LNCaP clone FGC (cell line): ENCODE results near the gene RIMBP3C.
"Not testable (repeated sequence)": the region's sequence is repeated elsewhere in the genome, so short reads cannot be mapped to it uniquely, and the experiment has no call there.

ENCODE experiments used
- DNase-seq: peaks from one replicate; pipeline ENCODE4 v3.0.0-alpha.2; 2011; ENCODE audit warnings: low read depth
- H3K4me3 ChIP-seq: 2 replicates; pipeline ENCODE4 v1.5.1; 2011; ENCODE audit warnings: mild to moderate bottlenecking, low read depth, low read length, control low read depth
- TF ChIP-seq, protein P1 (sequence below): IDR thresholded peaks from 2 replicates; pipeline ENCODE4 v1.5.1; 2012; ENCODE audit warnings: mild to moderate bottlenecking; ENCODE audit not compliant: control insufficient read depth, insufficient read depth; ENCODE audit errors: extremely low read depth

RIMBP3C gene

GRCh38 chr22:21568347-21569075, 17.2 kb upstream of the RIMBP3C start:
- TF ChIP-seq, protein P1, sequence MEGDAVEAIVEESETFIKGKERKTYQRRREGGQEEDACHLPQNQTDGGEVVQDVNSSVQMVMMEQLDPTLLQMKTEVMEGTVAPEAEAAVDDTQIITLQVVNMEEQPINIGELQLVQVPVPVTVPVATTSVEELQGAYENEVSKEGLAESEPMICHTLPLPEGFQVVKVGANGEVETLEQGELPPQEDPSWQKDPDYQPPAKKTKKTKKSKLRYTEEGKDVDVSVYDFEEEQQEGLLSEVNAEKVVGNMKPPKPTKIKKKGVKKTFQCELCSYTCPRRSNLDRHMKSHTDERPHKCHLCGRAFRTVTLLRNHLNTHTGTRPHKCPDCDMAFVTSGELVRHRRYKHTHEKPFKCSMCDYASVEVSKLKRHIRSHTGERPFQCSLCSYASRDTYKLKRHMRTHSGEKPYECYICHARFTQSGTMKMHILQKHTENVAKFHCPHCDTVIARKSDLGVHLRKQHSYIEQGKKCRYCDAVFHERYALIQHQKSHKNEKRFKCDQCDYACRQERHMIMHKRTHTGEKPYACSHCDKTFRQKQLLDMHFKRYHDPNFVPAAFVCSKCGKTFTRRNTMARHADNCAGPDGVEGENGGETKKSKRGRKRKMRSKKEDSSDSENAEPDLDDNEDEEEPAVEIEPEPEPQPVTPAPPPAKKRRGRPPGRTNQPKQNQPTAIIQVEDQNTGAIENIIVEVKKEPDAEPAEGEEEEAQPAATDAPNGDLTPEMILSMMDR: no peak
- H3K4me3 ChIP-seq: peak overlapping the region; percentile 89
- no peak for DNase-seq

DNA sequence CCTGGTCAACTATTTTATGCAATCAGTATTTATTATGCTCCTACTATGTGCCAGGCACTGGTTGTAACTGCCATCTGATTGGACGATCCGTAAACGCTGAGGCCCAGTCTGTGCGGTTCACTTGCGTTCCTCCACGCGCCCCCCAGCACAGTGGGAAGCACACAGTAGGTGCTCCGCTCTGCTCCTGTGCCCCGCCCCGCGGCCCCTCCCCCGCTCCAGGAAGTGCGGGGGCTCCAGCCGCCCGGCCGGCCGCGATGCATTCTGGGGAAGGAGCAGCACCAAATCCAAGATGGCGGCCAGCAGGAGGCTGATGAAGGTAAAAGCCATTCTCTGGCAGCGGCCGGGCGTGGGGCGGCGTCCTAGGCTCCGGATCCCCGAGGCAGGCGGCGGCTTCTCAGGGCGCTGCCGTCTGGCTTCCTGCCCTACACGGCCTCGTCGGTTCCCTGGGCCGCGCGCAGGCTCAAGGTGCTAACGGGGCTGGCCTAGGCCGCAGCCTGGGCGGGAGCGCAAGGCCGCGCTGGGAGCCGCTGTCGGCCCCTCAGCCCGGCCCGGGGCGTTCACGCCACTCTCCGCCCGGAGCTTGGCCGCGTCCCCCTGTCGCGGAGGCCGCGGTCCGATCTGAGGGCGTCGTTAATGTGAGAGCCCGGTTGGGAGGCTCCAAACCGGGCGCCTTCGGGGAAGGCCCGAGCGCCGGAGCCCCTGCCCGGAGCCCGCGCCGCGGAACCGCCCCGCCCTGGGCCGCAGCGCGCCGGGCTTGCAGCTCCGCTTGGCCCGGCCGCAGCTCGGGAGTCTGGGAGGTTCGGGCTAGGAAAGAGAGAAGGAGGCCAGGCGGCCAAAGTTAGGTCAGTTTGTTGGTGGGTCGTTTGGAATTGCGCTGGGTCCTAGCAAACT, 16.4 kb upstream of the RIMBP3C start, which contains the start of gene UBE2L3:
UBE2L3 (plus strand) TSS at position 259 of the 891 bp plus-strand sequence; CDS start at position 290, 31 bp downstream.
- no peak for DNase-seq
- peak within 1 kb of the TSS; percentile 89 for H3K4me3 ChIP-seq
- TF ChIP-seq, protein P1: no peak

GRCh38 chr22:21564411-21564810, 13.2 kb upstream of the RIMBP3C start:
- TF ChIP-seq, protein P1: no peak
- no peak for DNase-seq

GRCh38 chr22:21563912-21564311, 12.7 kb upstream of the RIMBP3C start:
- no peak for DNase-seq
- TF ChIP-seq, protein P1: no peak
- no peak overlapping the region for H3K4me3 ChIP-seq

More at GRCh38 chr22:21564411-21564810, 13.2 kb upstream of the RIMBP3C start:
- no peak overlapping the region for H3K4me3 ChIP-seq

GRCh38 chr22:21560657-21561056, 9.4 kb upstream of the RIMBP3C start:
- not testable (repeated sequence) for DNase-seq, H3K4me3 ChIP-seq

DNA sequence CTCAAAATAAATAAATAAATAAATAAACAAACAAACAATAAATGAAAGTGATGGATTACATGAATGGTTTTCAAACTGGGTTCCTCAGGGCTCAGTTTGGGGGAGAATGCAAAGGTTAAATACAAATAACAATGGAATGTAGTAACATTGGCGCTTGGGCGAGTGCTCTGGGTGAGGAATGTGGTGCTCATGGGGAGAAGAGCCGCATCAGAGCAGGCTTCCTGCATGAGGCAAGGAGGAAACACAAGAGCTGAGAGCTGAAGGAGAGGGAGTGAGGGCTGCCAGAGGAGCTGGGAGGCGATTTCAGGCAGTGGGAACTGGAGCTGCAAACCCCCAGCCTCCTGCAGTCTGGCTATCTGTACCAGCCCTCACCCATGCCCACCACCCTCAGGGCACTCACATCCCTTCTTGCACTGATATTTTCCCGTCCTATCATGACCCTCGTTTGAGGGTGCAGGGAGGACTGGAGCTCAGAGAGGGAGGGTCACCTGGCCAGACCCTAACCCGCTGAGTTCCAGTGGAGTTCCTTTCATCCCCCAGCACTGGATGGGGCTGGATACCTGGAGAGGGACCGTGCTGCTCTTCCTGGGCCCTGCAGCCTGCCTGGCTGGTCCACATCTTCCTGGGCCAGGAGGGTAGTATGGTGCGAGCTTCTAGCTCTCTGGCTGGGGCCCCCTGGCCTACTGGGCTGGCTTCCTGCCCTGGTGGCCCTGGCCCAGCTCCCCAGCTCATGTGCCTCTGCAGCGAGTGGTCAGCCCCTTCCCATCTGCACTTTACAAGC, 8.3 kb upstream of the RIMBP3C start:
- not testable (repeated sequence) for H3K4me3 ChIP-seq, DNase-seq

DNA sequence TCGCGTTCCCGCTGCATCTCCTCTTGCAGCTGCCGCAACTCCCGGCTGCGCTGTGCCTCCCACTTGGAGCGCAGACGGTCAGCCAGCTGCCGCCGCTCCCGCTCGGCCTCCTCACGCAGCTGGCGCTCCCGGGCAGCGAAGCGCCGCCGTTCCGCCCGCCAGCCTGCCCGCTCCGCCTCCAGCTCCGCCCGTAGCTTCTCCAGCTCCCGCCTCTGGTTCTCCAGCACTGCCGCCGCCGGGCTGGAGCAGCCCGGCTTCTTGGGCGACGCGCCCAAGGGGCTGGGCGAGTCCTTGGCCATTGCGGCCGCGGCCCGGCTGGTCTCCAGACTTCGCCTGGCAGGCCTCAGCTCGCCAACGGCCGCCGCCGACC, 598 bp downstream of the RIMBP3C start:
- DNase-seq, H3K4me3 ChIP-seq: not testable (repeated sequence)

GRCh38 chr22:21550008-21550677, 1.1 kb downstream of the RIMBP3C start:
- not testable (repeated sequence) for DNase-seq, H3K4me3 ChIP-seq

DNA sequence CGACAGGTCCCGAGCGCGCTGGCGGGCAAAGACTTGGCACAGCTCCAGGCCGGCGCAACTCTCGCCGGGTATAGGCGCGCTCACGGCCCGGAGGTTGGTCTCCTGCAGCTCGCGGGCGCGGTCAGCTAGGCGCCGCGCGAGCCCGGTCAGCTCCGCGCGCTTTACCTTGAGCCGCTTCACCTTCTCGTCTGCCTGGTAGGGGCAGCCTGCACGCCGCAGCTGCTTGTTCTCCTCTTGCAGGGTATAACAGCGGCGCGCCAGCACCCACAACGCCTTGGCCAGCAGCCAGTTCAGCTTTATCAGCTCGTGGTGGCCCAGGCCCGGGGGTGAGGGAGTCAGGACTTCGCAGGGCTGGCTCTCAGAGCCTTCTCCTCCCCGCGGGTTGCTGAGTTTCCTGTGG, 1.7 kb downstream of the RIMBP3C start:
- DNase-seq, H3K4me3 ChIP-seq: not testable (repeated sequence)

DNA sequence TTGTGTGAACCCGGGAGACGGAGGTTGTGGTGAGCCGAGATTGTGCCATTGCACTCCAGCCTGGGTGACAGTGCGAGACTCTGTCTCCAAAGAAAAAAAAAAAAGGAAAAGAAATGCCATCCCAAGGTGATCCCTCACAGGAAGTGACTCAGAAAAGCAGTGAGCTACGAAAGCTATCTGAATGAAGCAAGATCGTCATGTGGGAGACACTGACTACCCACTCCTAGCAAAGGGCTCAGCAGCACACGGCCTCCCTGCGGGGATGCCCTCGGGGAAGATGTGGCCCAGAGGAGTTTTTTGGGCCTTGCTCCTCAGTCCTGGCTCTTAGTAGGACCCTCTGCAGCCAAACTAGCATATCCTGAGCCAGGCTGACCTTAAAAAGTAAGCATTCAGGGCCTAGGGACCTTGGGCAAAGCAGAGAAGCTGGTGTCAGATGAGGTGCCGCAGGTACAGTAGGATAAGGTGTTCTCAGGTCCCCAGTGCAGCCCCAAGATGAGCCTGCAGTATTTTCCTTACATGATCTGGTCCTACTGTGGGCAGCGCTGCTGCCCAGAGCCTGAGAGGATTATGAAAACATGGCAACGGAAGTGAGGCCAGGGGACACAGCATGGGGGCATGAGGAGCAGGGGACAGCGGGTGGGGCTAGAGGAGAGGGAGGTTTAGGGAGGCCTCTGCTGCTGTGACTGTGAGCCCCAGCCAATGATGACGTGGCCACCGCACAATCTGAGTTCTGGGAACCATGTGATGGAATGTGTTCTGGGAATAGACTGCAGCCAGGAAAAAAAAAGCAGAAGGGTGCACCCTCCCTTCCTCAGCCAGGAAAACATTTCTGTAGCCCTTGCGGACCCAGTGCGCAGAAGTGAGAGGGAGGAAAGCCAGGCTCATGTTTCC, 6.6 kb downstream of the RIMBP3C start:
- DNase-seq, H3K4me3 ChIP-seq: not testable (repeated sequence)

DNA sequence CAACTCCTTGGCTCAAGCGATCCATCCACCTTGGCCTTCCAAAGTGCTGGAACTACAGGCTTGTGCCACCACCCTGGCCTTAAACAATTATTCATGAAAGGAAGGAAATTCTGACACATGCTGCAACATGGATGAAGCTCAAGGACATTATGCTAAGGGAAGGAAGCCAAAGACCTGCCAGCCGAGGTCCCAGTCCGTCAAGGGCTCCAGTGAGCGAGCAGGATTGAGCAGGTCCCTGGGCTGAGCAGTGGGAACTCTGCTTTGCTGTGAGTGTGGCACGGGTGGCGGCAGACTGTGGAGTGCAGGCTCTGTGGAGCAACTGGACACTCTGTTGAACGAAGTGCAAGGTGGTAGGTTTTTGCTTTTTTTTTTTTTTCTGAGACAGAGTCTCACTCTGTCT, 11.4 kb downstream of the RIMBP3C start:
- DNase-seq, H3K4me3 ChIP-seq: not testable (repeated sequence)
